Endodermal cell (in vitro differentiated cells): Measurements from ENCODE around the gene TTC28. TPM values are rescaled to one million over a fixed set of nuclear protein-coding genes. Genes with fewer than 3 reads are reported as not detected.

Experiments
- DNase-seq: peaks from one replicate; pipeline ENCODE4 v3.0.0-alpha.2; 2017
- H3K27ac ChIP-seq: 2 replicates; pipeline ENCODE4 v1.5.1; 2013; ENCODE audit warnings: mild to moderate bottlenecking, low read depth, low read length, moderate library complexity
- H3K27me3 ChIP-seq: 2 replicates; pipeline ENCODE4 v1.6.1; 2013; ENCODE audit warnings: mild to moderate bottlenecking, low read length, moderate library complexity; ENCODE audit not compliant: insufficient read depth, control insufficient read depth, poor library complexity, severe bottlenecking
- H3K36me3 ChIP-seq: 2 replicates; pipeline ENCODE4 v1.7.0; 2013; ENCODE audit warnings: mild to moderate bottlenecking, low read length, moderate library complexity; ENCODE audit not compliant: control insufficient read depth, insufficient read depth
- H3K4me1 ChIP-seq: one replicate; pipeline ENCODE4 v1.7.0; 2013; ENCODE audit warnings: low read length; ENCODE audit not compliant: control insufficient read depth, insufficient read depth
- H3K4me3 ChIP-seq: 2 replicates; pipeline ENCODE4 v1.5.1; 2013; ENCODE audit warnings: mild to moderate bottlenecking, low read length, moderate library complexity
- H3K9ac ChIP-seq: 2 replicates; pipeline ENCODE4 v1.6.1; 2013; ENCODE audit warnings: mild to moderate bottlenecking, low read length, moderate library complexity; ENCODE audit not compliant: poor library complexity, severe bottlenecking; ENCODE audit errors: extremely low read depth
- H3K9me3 ChIP-seq: 2 replicates; pipeline ENCODE4 v1.6.1; 2013; ENCODE audit warnings: mild to moderate bottlenecking, low read length, moderate library complexity; ENCODE audit not compliant: control insufficient read depth
- H3K27ac Mint-ChIP-seq: 2 replicates; pipeline ENCODE4 v1.8.0; 2020; ENCODE audit warnings: mixed read lengths
- H3K27me3 Mint-ChIP-seq: 2 replicates; pipeline ENCODE4 v1.8.0; 2021; ENCODE audit warnings: mild to moderate bottlenecking, mixed read lengths; ENCODE audit not compliant: insufficient read depth
- H3K36me3 Mint-ChIP-seq: 2 replicates; pipeline ENCODE4 v1.8.0; 2020; ENCODE audit warnings: low read depth, mixed read lengths
- H3K4me1 Mint-ChIP-seq: 2 replicates; pipeline ENCODE4 v1.8.0; 2020; ENCODE audit warnings: mixed read lengths
- H3K4me3 Mint-ChIP-seq: 2 replicates; pipeline ENCODE4 v1.8.0; 2020; ENCODE audit warnings: mild to moderate bottlenecking, moderate library complexity, mixed read lengths
- H3K9me3 Mint-ChIP-seq: 2 replicates; pipeline ENCODE4 v1.8.0; 2020; ENCODE audit warnings: mild to moderate bottlenecking, mixed read lengths
- WGBS, 2 experiments: methylation state at CpG; one replicate each; pipeline versions ENCODE4 v1.1.5 to v1.1.7; 2013; ENCODE audit warnings: missing lambda C conversion rate in 2 of 2, mixed read lengths in 1 of 2; ENCODE audit not compliant: insufficient coverage in 1 of 2, insufficient read length in 1 of 2; 5-methylcytosine and 5-hydroxymethylcytosine counted together
- total RNA-seq, 2 donors: library from RNA; stranded (reverse); fragmentation: NEBNext Ultra II Directional in 1 of 2; extraction: Animal tissue kit (Norgen Biotek cat#: 25700) in 1 of 2; gene quantifications; 2 replicates in 1 of 2; 3 replicates in 1 of 2; pipeline ENCODE4 v1.2.1, GENCODE V29; 2021
- TF ChIP-seq, protein P1 (sequence below): fragments of 200-600 bp; sonication (generic); conservative IDR thresholded peaks from 2 replicates; pipeline ENCODE4 v1.5.0; 2021; ENCODE audit warnings: antibody characterized with exemption, mild to moderate bottlenecking

TTC28 gene
- total RNA-seq, 2 donors from 2014 or later, result 28.6 to 34.0 TPM

DNA sequence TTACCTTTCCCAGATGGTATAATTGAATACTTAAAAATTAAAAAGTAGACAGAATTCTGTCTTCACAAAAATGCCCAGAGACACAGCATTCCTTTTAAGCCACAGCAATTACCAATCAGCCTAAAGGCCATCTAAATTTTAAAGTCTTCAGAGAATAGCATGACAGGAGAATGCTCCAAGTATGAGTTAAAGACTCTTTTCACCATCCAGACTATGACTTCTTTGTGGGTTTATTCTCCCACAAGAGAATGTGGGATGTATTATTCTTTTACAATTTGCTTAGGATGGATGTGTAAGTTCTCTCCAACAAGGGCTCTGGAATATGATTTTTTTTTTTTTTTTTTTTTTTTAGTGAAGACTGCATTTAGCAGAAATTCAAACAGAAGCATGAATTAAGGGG lies 249.9 kb downstream of the TTC28 start:
- no peak overlapping the region for H3K4me3 ChIP-seq
- Mint-ChIP-seq H3K4me1 (peaks cover 19% of the 10 kb centered on the region), H3K27ac (no peak overlapping the region), H3K4me3 (no peak overlapping the region), H3K36me3 (no peaks in the 10 kb centered on the region), H3K27me3 (no peaks in the 10 kb centered on the region), H3K9me3 (no peaks in the 10 kb centered on the region)
- H3K9ac ChIP-seq, result no peak overlapping the region
- peaks cover 8% of the 10 kb centered on the region for H3K4me1 ChIP-seq
- no peaks in the 10 kb centered on the region for H3K36me3 ChIP-seq
- H3K9me3 ChIP-seq, result no peaks in the 10 kb centered on the region
- DNase-seq, result no peak
- H3K27ac ChIP-seq, result no peak overlapping the region
- H3K27me3 ChIP-seq, result no peaks in the 10 kb centered on the region
- TF ChIP-seq, protein P1, sequence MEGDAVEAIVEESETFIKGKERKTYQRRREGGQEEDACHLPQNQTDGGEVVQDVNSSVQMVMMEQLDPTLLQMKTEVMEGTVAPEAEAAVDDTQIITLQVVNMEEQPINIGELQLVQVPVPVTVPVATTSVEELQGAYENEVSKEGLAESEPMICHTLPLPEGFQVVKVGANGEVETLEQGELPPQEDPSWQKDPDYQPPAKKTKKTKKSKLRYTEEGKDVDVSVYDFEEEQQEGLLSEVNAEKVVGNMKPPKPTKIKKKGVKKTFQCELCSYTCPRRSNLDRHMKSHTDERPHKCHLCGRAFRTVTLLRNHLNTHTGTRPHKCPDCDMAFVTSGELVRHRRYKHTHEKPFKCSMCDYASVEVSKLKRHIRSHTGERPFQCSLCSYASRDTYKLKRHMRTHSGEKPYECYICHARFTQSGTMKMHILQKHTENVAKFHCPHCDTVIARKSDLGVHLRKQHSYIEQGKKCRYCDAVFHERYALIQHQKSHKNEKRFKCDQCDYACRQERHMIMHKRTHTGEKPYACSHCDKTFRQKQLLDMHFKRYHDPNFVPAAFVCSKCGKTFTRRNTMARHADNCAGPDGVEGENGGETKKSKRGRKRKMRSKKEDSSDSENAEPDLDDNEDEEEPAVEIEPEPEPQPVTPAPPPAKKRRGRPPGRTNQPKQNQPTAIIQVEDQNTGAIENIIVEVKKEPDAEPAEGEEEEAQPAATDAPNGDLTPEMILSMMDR, result no peak

DNA sequence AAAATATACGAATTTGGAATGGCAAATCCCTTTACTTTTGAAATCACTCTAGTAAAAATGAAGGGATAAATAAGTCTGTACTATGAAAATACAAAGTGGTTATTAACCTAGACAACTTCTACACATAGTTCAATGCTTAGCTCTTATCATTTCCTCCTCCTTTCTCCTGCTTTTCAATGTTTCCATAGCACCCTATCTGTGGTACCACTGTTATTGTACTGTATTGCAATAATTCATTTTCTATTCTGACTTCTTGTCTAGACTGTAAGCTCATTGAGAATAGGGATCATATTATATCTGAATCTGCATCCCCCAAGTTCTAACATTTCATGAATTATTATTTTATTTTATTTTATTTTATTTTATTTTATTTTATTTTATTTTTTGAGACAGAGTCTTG lies 251.4 kb downstream of the TTC28 start:
- H3K27me3 ChIP-seq, result no peaks in the 10 kb centered on the region
- H3K27ac ChIP-seq, result no peak overlapping the region
- H3K9me3 Mint-ChIP-seq, result no peaks in the 10 kb centered on the region
- WGBS, 2 experiments, result 100% methylated on average over 1 of the region's 1 CpG; no CpG with 5 or more reads in 1 of the 2 experiments
- no peaks in the 10 kb centered on the region for H3K36me3 ChIP-seq
- no peak overlapping the region for H3K4me3 ChIP-seq
- peaks cover 19% of the 10 kb centered on the region for H3K4me1 Mint-ChIP-seq
- no peaks in the 10 kb centered on the region for H3K36me3 Mint-ChIP-seq
- H3K9me3 ChIP-seq, result no peaks in the 10 kb centered on the region
- H3K27ac Mint-ChIP-seq, result no peak overlapping the region
- no peak overlapping the region for H3K9ac ChIP-seq
- TF ChIP-seq, protein P1, result no peak
- no peak for DNase-seq
- H3K4me3 Mint-ChIP-seq, result no peak overlapping the region
- no peaks in the 10 kb centered on the region for H3K27me3 Mint-ChIP-seq
- H3K4me1 ChIP-seq, result peaks cover 12% of the 10 kb centered on the region

DNA sequence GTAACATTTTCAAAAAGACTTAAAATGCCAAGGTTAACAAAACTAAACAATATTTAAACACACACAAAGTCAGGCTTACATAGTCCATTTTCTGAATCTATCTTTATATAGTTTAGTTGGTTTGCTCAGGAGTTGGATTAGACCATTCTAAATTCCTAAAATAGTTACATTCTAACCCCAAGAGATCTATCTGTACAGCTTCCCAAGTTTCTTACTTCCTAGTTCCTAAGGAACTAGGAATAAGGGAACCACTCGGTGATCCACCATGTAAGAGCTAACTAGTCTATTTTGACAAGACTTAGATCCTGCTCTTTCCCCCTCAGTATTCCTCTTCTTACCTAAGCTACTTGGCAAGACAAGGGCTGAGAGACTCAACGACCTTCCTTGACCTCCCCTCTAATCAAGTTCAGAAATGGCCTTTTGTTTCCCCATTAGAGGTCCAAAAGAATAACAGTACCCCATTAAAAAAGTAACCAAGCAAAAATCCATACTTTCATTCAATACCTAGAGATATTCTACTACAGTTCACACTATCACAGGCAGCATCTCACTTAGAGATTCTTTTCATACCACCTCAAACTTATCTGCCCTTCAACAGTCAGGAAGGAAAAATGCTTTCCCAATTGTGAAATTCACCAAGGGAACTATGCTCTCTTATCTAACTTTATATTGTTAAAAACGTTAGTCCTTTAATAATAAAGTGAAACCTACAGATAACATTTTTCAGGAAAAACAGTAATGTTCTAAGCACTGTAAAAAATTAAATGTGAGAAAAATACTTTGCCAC lies 253.1 kb downstream of the TTC28 start:
- no peaks in the 10 kb centered on the region for H3K9me3 Mint-ChIP-seq
- peaks cover 19% of the 10 kb centered on the region for H3K4me1 Mint-ChIP-seq
- Histone ChIP-seq H3K9me3 (no peaks in the 10 kb centered on the region), H3K36me3 (no peaks in the 10 kb centered on the region), H3K27me3 (no peaks in the 10 kb centered on the region), H3K9ac (no peak overlapping the region), H3K4me3 (no peak overlapping the region), H3K27ac (no peak overlapping the region), H3K4me1 (peaks cover 12% of the 10 kb centered on the region)
- no peaks in the 10 kb centered on the region for H3K27me3 Mint-ChIP-seq
- no peaks in the 10 kb centered on the region for H3K36me3 Mint-ChIP-seq
- no peak overlapping the region for H3K4me3 Mint-ChIP-seq
- TF ChIP-seq, protein P1, result no peak
- DNase-seq, result no peak
- H3K27ac Mint-ChIP-seq, result no peak overlapping the region
- 80 to 100% methylated on average over 1 to 2 of the region's 3 CpGs for WGBS, 2 experiments
